ENCODE data around the gene TMEM129.
"Not testable (repeated sequence)": the region's sequence is repeated elsewhere in the genome, so short reads cannot be mapped to it uniquely, and the experiment has no call there.

TMEM129 gene

DNA sequence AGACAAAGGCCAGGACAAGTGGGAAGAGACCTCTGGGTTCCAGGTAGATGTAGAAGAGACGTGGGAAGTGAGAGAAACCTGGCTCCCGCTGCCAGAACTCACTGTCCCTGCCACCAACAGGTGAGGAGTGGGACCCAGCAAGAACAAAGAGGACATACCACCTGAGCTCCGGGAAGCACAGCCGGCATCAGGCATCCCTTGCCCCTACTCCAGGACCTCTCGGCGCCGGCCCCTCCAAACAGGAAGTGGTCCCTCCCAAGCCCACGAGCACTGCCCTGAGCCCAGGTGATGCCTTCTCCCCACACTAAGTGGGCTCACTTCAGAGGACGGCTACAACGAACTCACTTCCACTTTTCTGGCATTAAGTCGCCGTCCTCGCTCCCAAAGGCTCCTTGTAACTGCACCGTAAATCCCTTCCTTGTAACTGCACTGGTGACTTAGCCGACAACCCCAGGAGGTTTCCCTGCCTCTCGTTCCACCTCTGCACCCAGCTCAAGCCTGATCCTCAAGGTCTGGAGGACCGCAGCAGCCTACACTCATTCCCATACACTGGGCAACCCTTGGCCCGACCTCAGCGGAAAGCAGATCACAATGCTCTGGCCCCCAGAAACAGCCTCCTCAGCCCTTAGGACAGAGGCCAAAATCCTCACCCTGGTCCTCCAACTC, 45.9 kb downstream of the TMEM129 start:
- Histone ChIP-seq H3K4me3 (ENCODE audit: low read depth, low read length) (no peak overlapping the region), H3K27me3 (ENCODE audit: insufficient read depth, low read length) (no peaks in the 10 kb centered on the region), H2AFZ (ENCODE audit: low read length, unreplicated experiment) (no peak overlapping the region), H3K36me3 (ENCODE audit: insufficient read depth, low read length) (no peaks in the 10 kb centered on the region), H3K27ac (ENCODE audit: low read depth, low read length) (no peak overlapping the region), H3K79me2 (ENCODE audit: control insufficient read depth, insufficient read depth, low read length, unreplicated experiment) (no peaks in the 10 kb centered on the region), H3K4me1 (ENCODE audit: control insufficient read depth, insufficient read depth, low read length, unreplicated experiment) (no peaks in the 10 kb centered on the region)

DNA sequence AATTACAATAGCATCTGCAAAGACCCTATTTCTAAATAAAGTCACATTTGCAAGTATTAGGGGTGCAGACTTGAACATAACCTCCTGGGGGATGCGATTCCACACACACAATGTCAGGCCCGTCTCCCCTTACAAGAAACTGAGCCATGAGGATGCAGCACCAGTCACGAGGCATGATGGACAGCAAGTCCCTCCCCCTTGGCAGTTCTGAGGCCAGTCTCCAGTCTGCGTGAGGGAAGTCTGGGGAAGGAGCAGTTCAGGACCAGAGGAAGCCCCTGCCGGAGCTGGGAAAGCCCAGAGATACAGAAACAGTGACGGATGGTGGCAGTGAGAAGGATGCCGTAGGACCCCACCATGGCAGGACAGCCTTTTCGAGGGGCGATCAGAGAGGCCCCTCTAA, 46.4 kb downstream of the TMEM129 start:
- no peaks in the 10 kb centered on the region for H3K36me3 ChIP-seq (ENCODE audit: insufficient read depth, low read length)
- H3K4me1 ChIP-seq (ENCODE audit: control insufficient read depth, insufficient read depth, low read length, unreplicated experiment) = no peaks in the 10 kb centered on the region
- H3K4me3 ChIP-seq (ENCODE audit: low read depth, low read length) = no peak overlapping the region
- H3K79me2 ChIP-seq (ENCODE audit: control insufficient read depth, insufficient read depth, low read length, unreplicated experiment) = no peaks in the 10 kb centered on the region
- no peak overlapping the region for H3K27ac ChIP-seq (ENCODE audit: low read depth, low read length)
- no peaks in the 10 kb centered on the region for H3K27me3 ChIP-seq (ENCODE audit: insufficient read depth, low read length)
- H2AFZ ChIP-seq (ENCODE audit: low read length, unreplicated experiment) = no peak overlapping the region

GRCh38 chr4:1673671-1674070, 47.5 kb downstream of the TMEM129 start:
- Histone ChIP-seq H2AFZ (ENCODE audit: low read length, unreplicated experiment) (no peak overlapping the region), H3K27me3 (ENCODE audit: insufficient read depth, low read length) (no peaks in the 10 kb centered on the region), H3K4me3 (ENCODE audit: low read depth, low read length) (no peak overlapping the region), H3K79me2 (ENCODE audit: control insufficient read depth, insufficient read depth, low read length, unreplicated experiment) (no peaks in the 10 kb centered on the region), H3K36me3 (ENCODE audit: insufficient read depth, low read length) (no peaks in the 10 kb centered on the region), H3K27ac (ENCODE audit: low read depth, low read length) (no peak overlapping the region), H3K4me1 (ENCODE audit: control insufficient read depth, insufficient read depth, low read length, unreplicated experiment) (no peaks in the 10 kb centered on the region)

GRCh38 chr4:1671011-1671410, 50.1 kb downstream of the TMEM129 start:
- H3K36me3 ChIP-seq (ENCODE audit: insufficient read depth, low read length); H3K79me2 ChIP-seq (ENCODE audit: control insufficient read depth, insufficient read depth, low read length, unreplicated experiment); H3K4me3 ChIP-seq (ENCODE audit: low read depth, low read length); H3K27me3 ChIP-seq (ENCODE audit: insufficient read depth, low read length); H3K27ac ChIP-seq (ENCODE audit: low read depth, low read length); H3K4me1 ChIP-seq (ENCODE audit: control insufficient read depth, insufficient read depth, low read length, unreplicated experiment); H2AFZ ChIP-seq (ENCODE audit: low read length, unreplicated experiment): not testable (repeated sequence)

DNA sequence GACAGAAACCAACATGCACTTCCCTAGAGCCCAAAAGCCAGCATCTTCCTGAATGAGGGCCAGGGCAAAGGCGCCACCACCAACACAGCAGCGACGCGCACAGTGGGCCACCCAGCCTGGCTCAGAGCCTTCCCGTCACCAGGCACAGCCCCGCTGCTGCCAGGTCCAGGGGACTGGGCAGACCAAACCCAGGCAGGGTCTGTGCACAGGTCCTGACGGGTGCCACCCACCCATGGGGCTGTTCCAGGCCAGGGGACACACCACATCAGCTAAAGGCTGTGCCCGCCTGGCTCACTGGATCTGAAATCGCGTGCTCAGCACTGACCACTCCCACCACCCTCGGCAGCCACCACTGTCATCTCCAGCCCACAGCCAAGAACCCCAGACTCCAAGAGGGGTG, 50.8 kb downstream of the TMEM129 start:
- Histone ChIP-seq H2AFZ (ENCODE audit: low read length, unreplicated experiment) (no peak overlapping the region), H3K4me3 (ENCODE audit: low read depth, low read length) (no peak overlapping the region), H3K79me2 (ENCODE audit: control insufficient read depth, insufficient read depth, low read length, unreplicated experiment) (no peaks in the 10 kb centered on the region), H3K36me3 (ENCODE audit: insufficient read depth, low read length) (no peaks in the 10 kb centered on the region), H3K4me1 (ENCODE audit: control insufficient read depth, insufficient read depth, low read length, unreplicated experiment) (no peaks in the 10 kb centered on the region), H3K27me3 (ENCODE audit: insufficient read depth, low read length) (no peaks in the 10 kb centered on the region), H3K27ac (ENCODE audit: low read depth, low read length) (no peak overlapping the region)

GRCh38 chr4:1669850-1670249, 51.3 kb downstream of the TMEM129 start:
- H3K79me2 ChIP-seq (ENCODE audit: control insufficient read depth, insufficient read depth, low read length, unreplicated experiment) = no peaks in the 10 kb centered on the region
- H3K4me1 ChIP-seq (ENCODE audit: control insufficient read depth, insufficient read depth, low read length, unreplicated experiment) = no peaks in the 10 kb centered on the region
- no peak overlapping the region for H2AFZ ChIP-seq (ENCODE audit: low read length, unreplicated experiment)

DNA sequence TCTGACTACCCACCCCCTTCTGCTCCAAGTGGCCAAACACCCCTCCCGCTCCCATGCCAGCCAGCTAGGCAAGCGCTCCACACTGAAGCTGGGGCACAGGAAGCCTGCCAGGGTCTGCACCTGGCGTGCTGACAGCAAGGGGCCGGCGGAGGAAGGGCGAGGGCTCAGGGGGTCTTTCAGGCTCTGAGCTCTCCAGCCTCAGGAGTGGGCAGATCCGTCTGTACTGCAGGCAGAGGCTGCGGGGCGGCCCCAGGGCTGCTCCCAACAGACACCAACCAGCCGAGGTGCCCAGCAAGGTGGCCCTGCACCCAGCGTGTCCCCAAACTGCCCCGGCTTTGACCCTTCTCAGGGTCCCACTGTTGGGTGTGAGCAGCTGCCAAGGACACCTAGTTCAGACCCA, 51.9 kb downstream of the TMEM129 start:
- H3K36me3 ChIP-seq (ENCODE audit: insufficient read depth, low read length) = no peaks in the 10 kb centered on the region
- H3K79me2 ChIP-seq (ENCODE audit: control insufficient read depth, insufficient read depth, low read length, unreplicated experiment) = no peaks in the 10 kb centered on the region
- H3K27ac ChIP-seq (ENCODE audit: low read depth, low read length) = no peak overlapping the region
- H2AFZ ChIP-seq (ENCODE audit: low read length, unreplicated experiment) = no peak overlapping the region
- H3K4me3 ChIP-seq (ENCODE audit: low read depth, low read length) = no peak overlapping the region
- no peaks in the 10 kb centered on the region for H3K27me3 ChIP-seq (ENCODE audit: insufficient read depth, low read length)
- H3K4me1 ChIP-seq (ENCODE audit: control insufficient read depth, insufficient read depth, low read length, unreplicated experiment) = no peaks in the 10 kb centered on the region

More at GRCh38 chr4:1669850-1670249, 51.3 kb downstream of the TMEM129 start:
- Histone ChIP-seq H3K36me3 (ENCODE audit: insufficient read depth, low read length) (no peaks in the 10 kb centered on the region), H3K4me3 (ENCODE audit: low read depth, low read length) (no peak overlapping the region), H3K27ac (ENCODE audit: low read depth, low read length) (no peak overlapping the region), H3K27me3 (ENCODE audit: insufficient read depth, low read length) (no peaks in the 10 kb centered on the region)

- no peak overlapping the region for H3K4me3 ChIP-seq (ENCODE audit: low read depth, low read length)
- no peaks in the 10 kb centered on the region for H3K4me1 ChIP-seq (ENCODE audit: control insufficient read depth, insufficient read depth, low read length, unreplicated experiment)
- H3K79me2 ChIP-seq (ENCODE audit: control insufficient read depth, insufficient read depth, low read length, unreplicated experiment) = no peaks in the 10 kb centered on the region
- H3K27ac ChIP-seq (ENCODE audit: low read depth, low read length) = no peak overlapping the region
- no peaks in the 10 kb centered on the region for H3K36me3 ChIP-seq (ENCODE audit: insufficient read depth, low read length)
- no peaks in the 10 kb centered on the region for H3K27me3 ChIP-seq (ENCODE audit: insufficient read depth, low read length)
- no peak overlapping the region for H2AFZ ChIP-seq (ENCODE audit: low read length, unreplicated experiment)
Measured at GRCh38 chr4:1668488-1668840, 52.7 kb downstream of the TMEM129 start.

- Histone ChIP-seq H3K36me3 (ENCODE audit: insufficient read depth, low read length) (no peaks in the 10 kb centered on the region), H3K27ac (ENCODE audit: low read depth, low read length) (no peak overlapping the region), H2AFZ (ENCODE audit: low read length, unreplicated experiment) (no peak overlapping the region), H3K27me3 (ENCODE audit: insufficient read depth, low read length) (no peaks in the 10 kb centered on the region), H3K79me2 (ENCODE audit: control insufficient read depth, insufficient read depth, low read length, unreplicated experiment) (no peaks in the 10 kb centered on the region), H3K4me1 (ENCODE audit: control insufficient read depth, insufficient read depth, low read length, unreplicated experiment) (no peaks in the 10 kb centered on the region), H3K4me3 (ENCODE audit: low read depth, low read length) (no peak overlapping the region)
Measured at GRCh38 chr4:1667273-1667672, 53.9 kb downstream of the TMEM129 start.

DNA sequence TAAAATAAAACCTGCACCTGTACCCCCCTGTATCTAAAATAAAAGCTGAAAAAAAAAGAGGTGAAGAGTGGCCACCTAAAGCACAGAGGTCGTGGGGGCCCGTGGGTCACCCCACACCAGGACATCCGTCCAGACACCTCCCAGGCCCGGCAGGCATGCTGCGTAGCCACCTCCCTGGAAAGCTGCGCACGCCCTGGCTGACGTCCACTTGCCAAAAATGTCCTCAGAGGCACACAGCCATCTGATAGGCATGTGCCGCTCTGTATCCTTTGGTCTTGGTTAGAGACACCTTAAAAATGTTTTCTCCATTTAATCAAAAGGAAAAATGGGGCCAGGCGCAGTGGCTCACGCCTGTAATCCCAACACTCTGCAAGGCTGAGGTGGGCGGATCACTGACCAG, 54.7 kb downstream of the TMEM129 start:
- H3K79me2 ChIP-seq (ENCODE audit: control insufficient read depth, insufficient read depth, low read length, unreplicated experiment) = no peaks in the 10 kb centered on the region
- no peaks in the 10 kb centered on the region for H3K27me3 ChIP-seq (ENCODE audit: insufficient read depth, low read length)
- no peak overlapping the region for H3K27ac ChIP-seq (ENCODE audit: low read depth, low read length)
- no peaks in the 10 kb centered on the region for H3K36me3 ChIP-seq (ENCODE audit: insufficient read depth, low read length)
- no peak overlapping the region for H2AFZ ChIP-seq (ENCODE audit: low read length, unreplicated experiment)
- H3K4me1 ChIP-seq (ENCODE audit: control insufficient read depth, insufficient read depth, low read length, unreplicated experiment) = no peaks in the 10 kb centered on the region
- H3K4me3 ChIP-seq (ENCODE audit: low read depth, low read length) = no peak overlapping the region

Measured in ACC112 (cell line).